ENCODE data around the gene PODXL. TPM values are rescaled to one million over a fixed set of nuclear protein-coding genes. Genes with fewer than 3 reads are reported as not detected.

PODXL gene
- 100 to 1,000 TPM; 523 to 701 TPM for total RNA-seq
- polyA plus RNA-seq (2013, experiment 1 of 2), result 279 TPM
- polyA plus RNA-seq (2013, experiment 2 of 2), result 257 TPM
- long read RNA-seq, experiment 1, transcript PODXL-201 (8 exons, 2,011 nt), result major isoform, 5 of 181 reads
- long read RNA-seq, experiment 1, partial matches to known transcripts, result 9 of 181 reads
- long read RNA-seq, experiment 1, other reads (novel, unspliced or antisense), result 164 of 181 reads
- long read RNA-seq, experiment 2, full-length matches to known transcripts, result 657 of 1,482 reads
- long read RNA-seq, experiment 2, partial matches to known transcripts, result 112 of 1,482 reads
- long read RNA-seq, experiment 2, other reads (novel, unspliced or antisense), result 713 of 1,482 reads
- long read RNA-seq, experiment 3, full-length matches to known transcripts, result 200 of 660 reads
- long read RNA-seq, experiment 3, partial matches to known transcripts, result 98 of 660 reads
- long read RNA-seq, experiment 3, other reads (novel, unspliced or antisense), result 362 of 660 reads
- long read RNA-seq, experiment 4, partial matches to known transcripts, result 1 of 32 reads
- long read RNA-seq, experiment 4, other reads (novel, unspliced or antisense), result 31 of 32 reads

GRCh38 chr7:131556053-131556908 lies at the start of gene PODXL:
PODXL (minus strand) TSS chr7:131556628; CDS start chr7:131556359, 269 bp downstream.
- Mint-ChIP-seq H3K4me3 (peak within 1 kb of the TSS; percentile 95), H3K27me3 (ENCODE audit: insufficient read depth) (peaks cover 27% of the 10 kb centered on the region), H3K36me3 (ENCODE audit: low read depth) (peaks cover 36% of the 10 kb centered on the region), H3K4me1 (peaks cover 41% of the 10 kb centered on the region), H3K9me3 (no peaks in the 10 kb centered on the region), H3K27ac (peak within 1 kb of the TSS; percentile 95)
- H3K27me3 ChIP-seq (ENCODE audit: control insufficient read depth, insufficient read depth, low read length, poor library complexity, severe bottlenecking), result no peaks in the 10 kb centered on the region
- no peaks in the 10 kb centered on the region for H3K9me3 ChIP-seq (ENCODE audit: control insufficient read depth, low read length)
- peak within 1 kb of the TSS; percentile 99 for H3K4me3 ChIP-seq (ENCODE audit: low read length)
- peaks cover 12% of the 10 kb centered on the region for H3K4me1 ChIP-seq (ENCODE audit: control insufficient read depth, insufficient read depth, low read length)
- H3K36me3 ChIP-seq (ENCODE audit: control insufficient read depth, insufficient read depth, low read length), result peaks cover 40% of the 10 kb centered on the region
- WGBS, 2 experiments (ENCODE audit: insufficient coverage in 1 of 2, insufficient read length in 1 of 2), result 0% methylated on average over 6 to 92 of the region's 112 CpGs
- peak; percentile 93 for DNase-seq
- H3K27ac ChIP-seq (ENCODE audit: low read depth, low read length), result peak within 1 kb of the TSS; percentile 82
- TF ChIP-seq, protein P1, sequence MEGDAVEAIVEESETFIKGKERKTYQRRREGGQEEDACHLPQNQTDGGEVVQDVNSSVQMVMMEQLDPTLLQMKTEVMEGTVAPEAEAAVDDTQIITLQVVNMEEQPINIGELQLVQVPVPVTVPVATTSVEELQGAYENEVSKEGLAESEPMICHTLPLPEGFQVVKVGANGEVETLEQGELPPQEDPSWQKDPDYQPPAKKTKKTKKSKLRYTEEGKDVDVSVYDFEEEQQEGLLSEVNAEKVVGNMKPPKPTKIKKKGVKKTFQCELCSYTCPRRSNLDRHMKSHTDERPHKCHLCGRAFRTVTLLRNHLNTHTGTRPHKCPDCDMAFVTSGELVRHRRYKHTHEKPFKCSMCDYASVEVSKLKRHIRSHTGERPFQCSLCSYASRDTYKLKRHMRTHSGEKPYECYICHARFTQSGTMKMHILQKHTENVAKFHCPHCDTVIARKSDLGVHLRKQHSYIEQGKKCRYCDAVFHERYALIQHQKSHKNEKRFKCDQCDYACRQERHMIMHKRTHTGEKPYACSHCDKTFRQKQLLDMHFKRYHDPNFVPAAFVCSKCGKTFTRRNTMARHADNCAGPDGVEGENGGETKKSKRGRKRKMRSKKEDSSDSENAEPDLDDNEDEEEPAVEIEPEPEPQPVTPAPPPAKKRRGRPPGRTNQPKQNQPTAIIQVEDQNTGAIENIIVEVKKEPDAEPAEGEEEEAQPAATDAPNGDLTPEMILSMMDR (conservative IDR thresholded peaks at IDR 0.05), result no peak
- peak within 1 kb of the TSS; percentile 82 for H3K9ac ChIP-seq (ENCODE audit: extremely low read depth, low read length, poor library complexity, severe bottlenecking)

- Mint-ChIP-seq H3K27me3 (ENCODE audit: insufficient read depth) (no peaks in the 10 kb centered on the region), H3K4me3 (peak overlapping the region; percentile 29), H3K9me3 (no peaks in the 10 kb centered on the region), H3K27ac (peak overlapping the region; percentile 89), H3K36me3 (ENCODE audit: low read depth) (no peaks in the 10 kb centered on the region), H3K4me1 (peaks cover 70% of the 10 kb centered on the region)
- Histone ChIP-seq H3K4me3 (ENCODE audit: low read length) (no peak overlapping the region), H3K27ac (ENCODE audit: low read depth, low read length) (peak overlapping the region; percentile 82), H3K4me1 (ENCODE audit: control insufficient read depth, insufficient read depth, low read length) (peaks cover 44% of the 10 kb centered on the region), H3K9me3 (ENCODE audit: control insufficient read depth, low read length) (no peaks in the 10 kb centered on the region), H3K9ac (ENCODE audit: extremely low read depth, low read length, poor library complexity, severe bottlenecking) (no peak overlapping the region), H3K36me3 (ENCODE audit: control insufficient read depth, insufficient read depth, low read length) (no peaks in the 10 kb centered on the region), H3K27me3 (ENCODE audit: control insufficient read depth, insufficient read depth, low read length, poor library complexity, severe bottlenecking) (no peaks in the 10 kb centered on the region)
- WGBS, 2 experiments (ENCODE audit: insufficient coverage in 1 of 2, insufficient read length in 1 of 2), result 19 to 43% methylated on average over 7 to 9 of the region's 9 CpGs
- TF ChIP-seq, protein P1 (conservative IDR thresholded peaks at IDR 0.05), result no peak
- DNase-seq, result peak; percentile 87
Observed at GRCh38 chr7:131605280-131605878, 49.0 kb upstream of the PODXL start.

GRCh38 chr7:131604841-131605279 lies 48.4 kb upstream of the PODXL start:
- Mint-ChIP-seq H3K27ac (peak overlapping the region; percentile 89), H3K36me3 (ENCODE audit: low read depth) (no peaks in the 10 kb centered on the region), H3K9me3 (no peaks in the 10 kb centered on the region), H3K27me3 (ENCODE audit: insufficient read depth) (no peaks in the 10 kb centered on the region), H3K4me3 (peak overlapping the region; percentile 29), H3K4me1 (peaks cover 75% of the 10 kb centered on the region)
- Histone ChIP-seq H3K4me3 (ENCODE audit: low read length) (no peak overlapping the region), H3K9ac (ENCODE audit: extremely low read depth, low read length, poor library complexity, severe bottlenecking) (no peak overlapping the region), H3K27me3 (ENCODE audit: control insufficient read depth, insufficient read depth, low read length, poor library complexity, severe bottlenecking) (no peaks in the 10 kb centered on the region), H3K4me1 (ENCODE audit: control insufficient read depth, insufficient read depth, low read length) (peaks cover 43% of the 10 kb centered on the region), H3K27ac (ENCODE audit: low read depth, low read length) (peak overlapping the region; percentile 79), H3K9me3 (ENCODE audit: control insufficient read depth, low read length) (no peaks in the 10 kb centered on the region), H3K36me3 (ENCODE audit: control insufficient read depth, insufficient read depth, low read length) (no peaks in the 10 kb centered on the region)
- DNase-seq, result peak; percentile 82
- 27 to 44% methylated on average over 2 to 7 of the region's 7 CpGs for WGBS, 2 experiments (ENCODE audit: insufficient coverage in 1 of 2, insufficient read length in 1 of 2)
- TF ChIP-seq, protein P1 (conservative IDR thresholded peaks at IDR 0.05), result no peak

Measured in endodermal cell (in vitro differentiated cells).